ENCODE data around the gene NOL6. TPM values are rescaled to one million over a fixed set of nuclear protein-coding genes. Genes with fewer than 3 reads are reported as not detected.
"Not testable (repeated sequence)": the region's sequence is repeated elsewhere in the genome, so short reads cannot be mapped to it uniquely, and the experiment has no call there.

The NOL6 gene
- total RNA-seq, 2 experiments from 2014 or later, result 82.0 to 83.7 TPM

GRCh38 chr9:33424043-33424442, 49.7 kb downstream of the NOL6 start:
- CTCF ChIA-PET, POLR2A ChIA-PET: not testable (repeated sequence)

- ChIA-PET POLR2A (interaction anchor here (0.5 kb wide), 1 partner anchor 91 kb away, joined by 3 read pairs; no protein-coding TSS in a partner anchor), CTCF (interaction anchor here (1.0 to 1.2 kb wide), 2 partner anchors 32 to 33 kb away, joined by 3 read pairs; no protein-coding TSS in a partner anchor)
These were observed 53.9 kb downstream of the NOL6 start for GRCh38 chr9:33419708-33420303.

- ChIA-PET POLR2A (no interaction called here), CTCF (interaction anchor here (0.6 to 4.3 kb wide), 3 partner anchors 35 to 66 kb away, joined by 3 to 38 read pairs (median 22); no protein-coding TSS in a partner anchor)
These were observed 55.6 kb downstream of the NOL6 start for GRCh38 chr9:33418090-33418489.

- ChIA-PET CTCF (interaction anchor here (0.6 to 4.3 kb wide), 6 partner anchors 8 to 130 kb away, joined by 3 to 38 read pairs (median 14); partner anchors contain the start of gene AQP3), POLR2A (no interaction called here)
These were observed 56.7 kb downstream of the NOL6 start for GRCh38 chr9:33416996-33417395.

GRCh38 chr9:33415501-33416038, 58.2 kb downstream of the NOL6 start:
- CTCF ChIA-PET, result interaction anchor here (1.0 to 4.3 kb wide), 22 partner anchors 10 to 372 kb away, joined by 3 to 38 read pairs (median 4); partner anchors contain the start of genes AQP3 and NOL6

GRCh38 chr9:33414889-33415500, 58.7 kb downstream of the NOL6 start:
- ChIA-PET CTCF (interaction anchor here (0.7 to 4.3 kb wide), 20 partner anchors 11 to 371 kb away, joined by 3 to 38 read pairs (median 4); partner anchors contain the start of genes AQP3 and NOL6), POLR2A (interaction anchor here (0.9 to 1.1 kb wide), 2 partner anchors 38 to 59 kb away, joined by 3 read pairs; partner anchors contain the start of gene NOL6)

More at GRCh38 chr9:33415501-33416038, 58.2 kb downstream of the NOL6 start:
- POLR2A ChIA-PET, result interaction anchor here (0.9 to 1.1 kb wide), 2 partner anchors 37 to 58 kb away, joined by 3 read pairs; partner anchors contain the start of gene NOL6

GRCh38 chr9:33414268-33414667, 59.5 kb downstream of the NOL6 start:
- ChIA-PET CTCF (interaction anchor here (1.2 to 4.3 kb wide), 7 partner anchors 10 to 370 kb away, joined by 3 to 38 read pairs (median 16); partner anchors contain the start of gene AQP3), POLR2A (no interaction called here)

Other genes with a start within 250 kb of the NOL6 start
- not detected for gene SPINK4, start 233.8 kb downstream of the NOL6 start, total RNA-seq
- gene BAG1, start 209.2 kb downstream of the NOL6 start, total RNA-seq, result 10 to 100 TPM; 76.9 to 78.8 TPM
- 10 to 100 TPM; 51.7 to 54.5 TPM for gene CHMP5, start 208.9 kb downstream of the NOL6 start, total RNA-seq
- gene NFX1, start 183.4 kb downstream of the NOL6 start, total RNA-seq, result 10 to 100 TPM; 41.2 to 42.7 TPM
- not detected for gene AQP7, start 71.4 kb downstream of the NOL6 start, total RNA-seq
- 1 to 10 TPM; 1.6 to 1.7 TPM for gene AQP3, start 26.3 kb downstream of the NOL6 start, total RNA-seq
- gene ANKRD18B, start 50.3 kb upstream of the NOL6 start, total RNA-seq, result 1 to 10 TPM in 1 of 2 experiments, under 1 TPM in 1; 0.73 to 1.1 TPM